ENCODE measurements around the gene VBP1.
"Not testable (repeated sequence)": the region's sequence is repeated elsewhere in the genome, so short reads cannot be mapped to it uniquely, and the experiment has no call there.

The VBP1 gene

GRCh38 chrX:155216179-155216939 is at the start of gene VBP1:
Gene VBP1 (plus strand): TSS chrX:155216460. CDS start chrX:155216483, 23 bp downstream.
- DNase-seq, result peak; percentile 99

GRCh38 chrX:155169881-155170280 is 46.4 kb upstream of the VBP1 start:
- no peak for DNase-seq

- no peak for DNase-seq
These were observed 36.8 kb upstream of the VBP1 start for GRCh38 chrX:155179346-155179997.

- DNase-seq, result no peak
These were observed 27.5 kb upstream of the VBP1 start for GRCh38 chrX:155188786-155189185.

GRCh38 chrX:155211208-155211607 is 5.1 kb upstream of the VBP1 start:
- no peak for DNase-seq

GRCh38 chrX:155213731-155214130 is 2.5 kb upstream of the VBP1 start:
- no peak for DNase-seq

- DNase-seq, result peak; percentile 42 to 73
These were observed 649 bp upstream of the VBP1 start for GRCh38 chrX:155215443-155216178.

- peak; percentile 77 to 79 for DNase-seq
These were observed 730 bp downstream of the VBP1 start for GRCh38 chrX:155216940-155217440.

- no peak for DNase-seq
These were observed 2.5 kb downstream of the VBP1 start for GRCh38 chrX:155218777-155219176.

GRCh38 chrX:155221351-155221750 is 5.1 kb downstream of the VBP1 start:
- no peak for DNase-seq

GRCh38 chrX:155223746-155224145 is 7.5 kb downstream of the VBP1 start:
- DNase-seq, result not testable (repeated sequence)

GRCh38 chrX:155225774-155226173 is 9.5 kb downstream of the VBP1 start:
- no peak for DNase-seq

- DNase-seq, result no peak
These were observed 14.9 kb downstream of the VBP1 start for GRCh38 chrX:155231163-155231562.

GRCh38 chrX:155235891-155236290 is 19.6 kb downstream of the VBP1 start:
- no peak for DNase-seq

GRCh38 chrX:155237719-155238118 is 21.5 kb downstream of the VBP1 start:
- no peak for DNase-seq

GRCh38 chrX:155242300-155242699 is 26.0 kb downstream of the VBP1 start:
- DNase-seq, result no peak

- no peak for DNase-seq
These were observed 30.5 kb downstream of the VBP1 start for GRCh38 chrX:155246748-155247147.

GRCh38 chrX:155247497-155247896 is 31.2 kb downstream of the VBP1 start:
- DNase-seq, result no peak

- DNase-seq, result no peak
These were observed 35.1 kb downstream of the VBP1 start for GRCh38 chrX:155251391-155251790.

- peak in 1 of 2 experiments; percentile 15 for DNase-seq
These were observed 43.5 kb downstream of the VBP1 start for GRCh38 chrX:155259752-155260151.

GRCh38 chrX:155262970-155263754 is 46.9 kb downstream of the VBP1 start:
- DNase-seq, result peak; percentile 5 to 23

GRCh38 chrX:155263854-155264628 is 47.8 kb downstream of the VBP1 start, which contains the start of gene RAB39B:
Gene RAB39B (minus strand): TSS chrX:155264491. CDS start chrX:155264288, 203 bp downstream.
- DNase-seq, result peak; percentile 90 to 96
